OCI-LY3 (cell line): ENCODE data around the gene CPZ.

ENCODE experiments used
- CTCF ChIP-seq: fragments of 200-600, 300-600 bp; sonication (generic); IDR thresholded peaks from 2 replicates; pipeline ENCODE4 v1.5.1; 2014; ENCODE audit warnings: antibody characterized with exemption, low read length, low read depth
- EZH2phosphoT487 ChIP-seq: fragments of 200-600 bp; shearing (Covaris generic); IDR thresholded peaks from 2 replicates; pipeline ENCODE4 v1.6.1; 2018; ENCODE audit warnings: antibody characterized with exemption, mixed run types, low read depth

GRCh38 chr4:8592366-8593263, at the start of gene CPZ:
- TF ChIP-seq CTCF (no peak), EZH2phosphoT487 (no peak)
